Stimulated activated naive CD4-positive, alpha-beta T cell treated with Interleukin-2 at 50 U/mL for 16 hours (primary cell): ENCODE data around the gene ABCG1.

Experiments used
- DNase-seq: peaks from one replicate; lab custom pipeline; 2025; lab: John Stamatoyannopoulos, UW

The ABCG1 gene

GRCh38 chr21:42307106-42307505 is 88.2 kb downstream of the ABCG1 start:
- DNase-seq = no peak

- DNase-seq = no peak
Observed at GRCh38 chr21:42308161-42308913, 89.4 kb downstream of the ABCG1 start.

GRCh38 chr21:42308914-42309752 is 90.2 kb downstream of the ABCG1 start:
- no peak for DNase-seq

- peak; percentile 41 for DNase-seq
Observed at GRCh38 chr21:42309753-42310213, 90.8 kb downstream of the ABCG1 start.

- no peak for DNase-seq
Observed at GRCh38 chr21:42310411-42311001, 91.6 kb downstream of the ABCG1 start.

- no peak for DNase-seq
Observed at GRCh38 chr21:42311160-42311559, 92.2 kb downstream of the ABCG1 start.

GRCh38 chr21:42311816-42312625 is 93.1 kb downstream of the ABCG1 start:
- DNase-seq = no peak

GRCh38 chr21:42312626-42313104 is 93.7 kb downstream of the ABCG1 start:
- DNase-seq = no peak

GRCh38 chr21:42313501-42313969 is 94.6 kb downstream of the ABCG1 start:
- no peak for DNase-seq

- DNase-seq = no peak
Observed at GRCh38 chr21:42314616-42315295, 95.8 kb downstream of the ABCG1 start.

- no peak for DNase-seq
Observed at GRCh38 chr21:42315296-42315891, 96.5 kb downstream of the ABCG1 start, which contains the start of gene TFF3. Gene TFF3 (minus strand): TSS chr21:42315409. CDS start chr21:42315374, 35 bp downstream.

GRCh38 chr21:42316891-42317290 is 98.0 kb downstream of the ABCG1 start:
- DNase-seq = no peak

GRCh38 chr21:42317341-42317741 is 98.4 kb downstream of the ABCG1 start:
- no peak for DNase-seq

- no peak for DNase-seq
Observed at GRCh38 chr21:42317826-42318746, 99.1 kb downstream of the ABCG1 start.

- no peak for DNase-seq
Observed at GRCh38 chr21:42319376-42319775, 100.4 kb downstream of the ABCG1 start.

- DNase-seq = no peak
Observed at GRCh38 chr21:42319851-42320572, 101.1 kb downstream of the ABCG1 start.

GRCh38 chr21:42320791-42321190 is 101.9 kb downstream of the ABCG1 start:
- DNase-seq = no peak

- DNase-seq = no peak
Observed at GRCh38 chr21:42321231-42321630, 102.3 kb downstream of the ABCG1 start.

GRCh38 chr21:42321845-42322244 is 102.9 kb downstream of the ABCG1 start:
- no peak for DNase-seq
